Astrocyte (in vitro differentiated cells and primary cell): ENCODE data around the gene CCDC107. TPM values are rescaled to one million over a fixed set of nuclear protein-coding genes. Genes with fewer than 3 reads are reported as not detected.

Experiments
- DNase-seq: peaks from one replicate; pipeline ENCODE4 v3.0.0-alpha.2; 2010; ENCODE audit warnings: low read depth
- FAIRE-seq: peaks from 2 replicates; lab custom pipeline; 2011; peaks lifted over from hg19 to GRCh38; lab: Jason Lieb, UNC
- H2AFZ ChIP-seq: 2 replicates; pipeline ENCODE4 v1.6.0; 2012; ENCODE audit warnings: low read depth, low read length, inconsistent platforms
- H3K27ac ChIP-seq: 2 replicates; pipeline ENCODE4 v1.5.1; 2011; ENCODE audit warnings: low read depth, low read length, inconsistent platforms
- H3K27me3 ChIP-seq: 2 replicates; pipeline ENCODE4 v1.6.0; 2011; ENCODE audit warnings: low read length, inconsistent platforms; ENCODE audit not compliant: insufficient read depth
- H3K36me3 ChIP-seq: 2 replicates; pipeline ENCODE4 v1.5.1; 2011; ENCODE audit warnings: low read length, inconsistent platforms; ENCODE audit not compliant: insufficient read depth
- H3K4me1 ChIP-seq: 2 replicates; pipeline ENCODE4 v1.5.1; 2011; ENCODE audit warnings: low read length, inconsistent platforms; ENCODE audit not compliant: insufficient read depth
- H3K4me2 ChIP-seq: 2 replicates; pipeline ENCODE4 v1.6.0; 2012; ENCODE audit warnings: low read length, inconsistent platforms
- H3K4me3 ChIP-seq: 2 replicates; pipeline ENCODE4 v1.5.1; 2011; ENCODE audit warnings: low read depth, mild to moderate bottlenecking, low read length, inconsistent platforms; ENCODE audit not compliant: insufficient read depth
- H3K79me2 ChIP-seq: 2 replicates; pipeline ENCODE4 v1.6.0; 2012; ENCODE audit warnings: mild to moderate bottlenecking, low read length, inconsistent platforms; ENCODE audit not compliant: insufficient read depth
- H3K9ac ChIP-seq: 2 replicates; pipeline ENCODE4 v1.6.0; 2012; ENCODE audit warnings: mild to moderate bottlenecking, low read length, inconsistent platforms
- H3K9me3 ChIP-seq: 2 replicates; pipeline ENCODE4 v1.5.1; 2012; ENCODE audit warnings: low read depth, mild to moderate bottlenecking, low read length, inconsistent platforms; ENCODE audit not compliant: insufficient read depth
- H4K20me1 ChIP-seq: 2 replicates; pipeline ENCODE4 v1.6.0; 2012; ENCODE audit warnings: low read length, inconsistent platforms; ENCODE audit not compliant: insufficient read depth
- H3K27ac Mint-ChIP-seq: one replicate; pipeline ENCODE4 v1.8.0; 2021; ENCODE audit warnings: mild to moderate bottlenecking, mixed read lengths; ENCODE audit not compliant: unreplicated experiment
- H3K27me3 Mint-ChIP-seq: one replicate; pipeline ENCODE4 v1.8.0; 2021; ENCODE audit warnings: low read depth, mixed read lengths; ENCODE audit not compliant: unreplicated experiment
- H3K36me3 Mint-ChIP-seq: one replicate; pipeline ENCODE4 v1.8.0; 2021; ENCODE audit warnings: low read depth, mixed read lengths; ENCODE audit not compliant: unreplicated experiment
- H3K4me1 Mint-ChIP-seq: one replicate; pipeline ENCODE4 v1.8.0; 2021; ENCODE audit warnings: low read depth, mixed read lengths; ENCODE audit not compliant: unreplicated experiment
- H3K4me3 Mint-ChIP-seq: one replicate; pipeline ENCODE4 v1.8.0; 2021; ENCODE audit warnings: mild to moderate bottlenecking, moderate library complexity, mixed read lengths; ENCODE audit not compliant: unreplicated experiment
- H3K9me3 Mint-ChIP-seq: one replicate; pipeline ENCODE4 v1.8.0; 2021; ENCODE audit warnings: mild to moderate bottlenecking, mixed read lengths; ENCODE audit not compliant: unreplicated experiment
- EZH2 ChIP-seq: IDR thresholded peaks from 2 replicates; pipeline ENCODE4 v1.6.1; 2012; ENCODE audit warnings: mild to moderate bottlenecking, low read length, inconsistent platforms; ENCODE audit not compliant: insufficient read depth
- total RNA-seq: library from RNA; stranded (reverse); gene quantifications from 2 replicates; pipeline ENCODE4 v1.2.1, GENCODE V29; 2021
- TF ChIP-seq, protein P1 (sequence below): IDR thresholded peaks from 2 replicates; pipeline ENCODE4 v1.5.1; 2011; ENCODE audit warnings: low read depth, mild to moderate bottlenecking, inconsistent platforms, low read length, moderate library complexity; ENCODE audit not compliant: insufficient read depth

Gene CCDC107
- total RNA-seq, 1 donor from 2014 or later: 18.8 TPM

DNA sequence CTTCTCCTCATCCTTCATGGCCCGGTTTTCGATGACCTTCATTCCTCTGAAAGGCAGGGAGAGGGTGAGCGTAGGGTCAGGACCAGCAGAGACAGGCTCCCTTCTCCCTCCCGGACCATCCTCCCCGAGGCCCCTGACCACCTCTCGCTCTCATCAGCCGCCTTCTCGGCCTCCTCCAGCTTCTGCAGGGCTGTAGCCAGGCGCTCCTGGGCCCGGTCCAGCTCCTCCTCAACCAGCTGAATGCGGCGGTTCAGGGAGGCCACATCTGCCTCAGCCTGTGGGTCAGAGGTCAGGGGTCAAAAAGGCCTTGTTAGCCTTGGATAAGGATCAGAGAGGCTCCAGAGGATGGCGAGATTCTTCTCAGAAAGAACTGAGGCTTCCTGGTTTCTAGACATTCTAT, 27.4 kb downstream of the CCDC107 start:
- no peaks in the 10 kb centered on the region for H3K9me3 Mint-ChIP-seq

DNA sequence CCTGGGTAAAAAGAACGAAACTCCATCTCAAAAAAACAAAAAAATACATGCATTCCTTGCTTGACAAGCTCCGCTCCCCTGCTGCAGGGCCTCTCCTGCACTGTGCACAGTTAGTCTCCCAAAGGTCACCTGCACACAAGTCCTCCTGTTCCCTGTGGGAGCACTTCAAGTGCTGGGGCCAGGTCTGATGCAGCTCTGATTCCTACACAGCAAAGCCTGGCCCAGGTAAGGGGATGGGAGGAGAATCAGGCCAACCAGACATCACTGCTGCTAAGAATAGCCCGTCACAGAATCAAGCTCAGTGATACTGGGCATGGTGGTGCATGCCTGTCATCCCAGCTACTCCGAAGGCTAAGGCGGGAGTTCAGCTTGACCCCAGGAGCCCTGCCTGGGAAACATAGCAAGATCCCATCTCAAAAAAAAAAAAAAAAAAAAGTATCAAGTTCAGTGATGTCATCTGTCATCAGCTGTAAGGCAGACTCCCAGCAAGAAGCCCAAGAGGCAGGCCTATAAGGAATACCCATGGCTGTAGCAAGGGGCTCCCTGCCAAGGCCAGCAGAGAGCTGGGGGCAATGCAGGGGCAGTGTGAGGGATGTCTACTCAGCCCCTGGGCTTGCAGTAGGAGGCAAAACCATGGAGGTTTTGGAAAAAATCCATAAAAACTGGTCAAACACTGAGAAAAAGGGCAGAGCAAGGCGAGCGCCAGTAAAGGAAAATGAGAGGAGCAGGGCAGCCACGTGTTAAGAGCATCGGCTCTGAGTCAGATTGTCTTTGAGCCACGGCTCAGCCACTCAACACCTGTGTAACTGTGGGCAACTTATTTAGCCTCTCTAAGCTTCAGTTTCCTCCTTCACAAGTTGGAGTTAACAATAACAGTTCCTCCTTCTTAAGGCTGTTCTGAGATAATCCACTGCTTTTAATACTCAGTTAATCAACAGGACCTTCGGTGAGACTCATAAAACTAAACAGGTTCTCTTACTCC, 28.4 kb downstream of the CCDC107 start:
- peak; percentile 53 for DNase-seq
- no peaks in the 10 kb centered on the region for H3K27me3 Mint-ChIP-seq
- H3K36me3 Mint-ChIP-seq: peaks cover 36% of the 10 kb centered on the region
- FAIRE-seq: no peak
- TF ChIP-seq, protein P1, sequence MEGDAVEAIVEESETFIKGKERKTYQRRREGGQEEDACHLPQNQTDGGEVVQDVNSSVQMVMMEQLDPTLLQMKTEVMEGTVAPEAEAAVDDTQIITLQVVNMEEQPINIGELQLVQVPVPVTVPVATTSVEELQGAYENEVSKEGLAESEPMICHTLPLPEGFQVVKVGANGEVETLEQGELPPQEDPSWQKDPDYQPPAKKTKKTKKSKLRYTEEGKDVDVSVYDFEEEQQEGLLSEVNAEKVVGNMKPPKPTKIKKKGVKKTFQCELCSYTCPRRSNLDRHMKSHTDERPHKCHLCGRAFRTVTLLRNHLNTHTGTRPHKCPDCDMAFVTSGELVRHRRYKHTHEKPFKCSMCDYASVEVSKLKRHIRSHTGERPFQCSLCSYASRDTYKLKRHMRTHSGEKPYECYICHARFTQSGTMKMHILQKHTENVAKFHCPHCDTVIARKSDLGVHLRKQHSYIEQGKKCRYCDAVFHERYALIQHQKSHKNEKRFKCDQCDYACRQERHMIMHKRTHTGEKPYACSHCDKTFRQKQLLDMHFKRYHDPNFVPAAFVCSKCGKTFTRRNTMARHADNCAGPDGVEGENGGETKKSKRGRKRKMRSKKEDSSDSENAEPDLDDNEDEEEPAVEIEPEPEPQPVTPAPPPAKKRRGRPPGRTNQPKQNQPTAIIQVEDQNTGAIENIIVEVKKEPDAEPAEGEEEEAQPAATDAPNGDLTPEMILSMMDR: no peak
- TF ChIP-seq EZH2: no peak
- peaks cover 82% of the 10 kb centered on the region for H4K20me1 ChIP-seq
- no peak overlapping the region for H2AFZ ChIP-seq
- peaks cover 65% of the 10 kb centered on the region for H3K4me1 ChIP-seq
- H3K4me3 Mint-ChIP-seq: peak overlapping the region; percentile 94
- H3K9ac ChIP-seq: peak overlapping the region; percentile 96
- no peaks in the 10 kb centered on the region for H3K9me3 ChIP-seq
- H3K27ac ChIP-seq: peak overlapping the region; percentile 17
- H3K27ac Mint-ChIP-seq: peak overlapping the region; percentile 81
- peak overlapping the region; percentile 100 for H3K4me2 ChIP-seq
- no peaks in the 10 kb centered on the region for H3K27me3 ChIP-seq
- H3K4me1 Mint-ChIP-seq: peaks cover 57% of the 10 kb centered on the region
- peaks cover 67% of the 10 kb centered on the region for H3K79me2 ChIP-seq
- H3K9me3 Mint-ChIP-seq: no peaks in the 10 kb centered on the region
- H3K36me3 ChIP-seq: peaks cover 58% of the 10 kb centered on the region
- peak overlapping the region; percentile 97 for H3K4me3 ChIP-seq

More for the DNA sequence above, 27.4 kb downstream of the CCDC107 start:
- Mint-ChIP-seq H3K27ac (no peak overlapping the region), H3K4me1 (peaks cover 63% of the 10 kb centered on the region), H3K4me3 (peak overlapping the region; percentile 94), H3K36me3 (peaks cover 40% of the 10 kb centered on the region), H3K27me3 (no peaks in the 10 kb centered on the region)
- Histone ChIP-seq H3K9ac (peak overlapping the region; percentile 35), H3K4me1 (peaks cover 65% of the 10 kb centered on the region), H3K4me3 (peak overlapping the region; percentile 9), H3K4me2 (peak overlapping the region; percentile 100), H4K20me1 (peaks cover 91% of the 10 kb centered on the region), H2AFZ (no peak overlapping the region), H3K9me3 (no peaks in the 10 kb centered on the region), H3K79me2 (peaks cover 67% of the 10 kb centered on the region), H3K36me3 (peaks cover 58% of the 10 kb centered on the region), H3K27me3 (no peaks in the 10 kb centered on the region), H3K27ac (no peak overlapping the region)
- FAIRE-seq: no peak
- TF ChIP-seq, protein P1: no peak
- TF ChIP-seq EZH2: no peak
- no peak for DNase-seq
